Natural killer cell (primary cell): ENCODE results near the gene BBOX1. TPM values are rescaled to one million over a fixed set of nuclear protein-coding genes. Genes with fewer than 3 reads are reported as not detected.

ENCODE experiments used
- ATAC-seq, 3 donors: fragments of 150-1000 bp in 2 of 3; fragments of 200-7000 bp in 1 of 3; cut with Tn5 transposase; 1 replicate in 1 of 3; 2 replicates in 2 of 3; pipeline ENCODE4 v1.10.0; 2021; ENCODE audit warnings: mild to moderate bottlenecking in 2 of 3, moderate library complexity in 2 of 3
- DNase-seq, 2 donors: peaks; one replicate each; pipeline versions ENCODE4 v3.0.0 to v3.0.0-alpha.2; 2013 to 2021; ENCODE audit warnings: mixed read lengths in 1 of 2
- H3K27ac ChIP-seq: one replicate; pipeline ENCODE4 v1.5.1; 2013; ENCODE audit warnings: mild to moderate bottlenecking, low read length
- H3K27me3 ChIP-seq: one replicate; pipeline ENCODE4 v1.6.1; 2013; ENCODE audit warnings: low read length; ENCODE audit not compliant: control insufficient read depth, insufficient read depth
- H3K36me3 ChIP-seq: one replicate; pipeline ENCODE4 v1.6.1; 2013; ENCODE audit warnings: low read length; ENCODE audit not compliant: control insufficient read depth, insufficient read depth
- H3K4me1 ChIP-seq: one replicate; pipeline ENCODE4 v1.6.1; 2013; ENCODE audit warnings: low read length; ENCODE audit not compliant: control insufficient read depth, insufficient read depth
- H3K4me3 ChIP-seq: one replicate; pipeline ENCODE4 v1.5.1; 2013; ENCODE audit warnings: low read length
- H3K9me3 ChIP-seq: one replicate; pipeline ENCODE4 v1.6.1; 2013; ENCODE audit warnings: low read length; ENCODE audit not compliant: control insufficient read depth, insufficient read depth
- H3K27ac Mint-ChIP-seq, 2 donors: one replicate each; pipeline ENCODE4 v1.8.0; 2022; ENCODE audit warnings: mild to moderate bottlenecking in 2 of 2, mixed read lengths in 2 of 2, moderate library complexity in 1 of 2
- H3K27me3 Mint-ChIP-seq, 2 donors: one replicate each; pipeline ENCODE4 v1.8.0; 2022; ENCODE audit warnings: low read depth in 2 of 2, mixed read lengths in 2 of 2
- H3K36me3 Mint-ChIP-seq: one replicate; pipeline ENCODE4 v1.8.0; 2022; ENCODE audit warnings: mixed read lengths
- H3K4me1 Mint-ChIP-seq, 2 donors: one replicate each; pipeline ENCODE4 v1.8.0; 2022; ENCODE audit warnings: mixed read lengths in 2 of 2
- H3K4me3 Mint-ChIP-seq: one replicate; pipeline ENCODE4 v1.8.0; 2022; ENCODE audit warnings: mild to moderate bottlenecking, moderate library complexity, mixed read lengths
- H3K9me3 Mint-ChIP-seq, 2 donors: one replicate each; pipeline ENCODE4 v1.8.0; 2022; ENCODE audit warnings: mixed read lengths in 2 of 2
- whole genome bisulfite sequencing: methylation state at CpG from one replicate; pipeline ENCODE4 v1.1.7; 2013; ENCODE audit warnings: missing lambda C conversion rate; ENCODE audit not compliant: insufficient coverage; 5-methylcytosine and 5-hydroxymethylcytosine counted together
- intact Hi-C: fragments of 100-400 bp; cut with micrococcal nuclease; formaldehyde crosslinking; loops from one replicate; pipeline ENCODE4 v1.14.2; 2022
- total RNA-seq, 4 donors: library from RNA; stranded (reverse); fragments of 120-200 nt in 1 of 4; gene quantifications; one replicate each; pipeline versions ENCODE4 v1.2.3 to v1.2.4, GENCODE V29; 2013 to 2022
- TF ChIP-seq, protein P1 (sequence below): fragments of 200-600 bp; IDR thresholded peaks from one replicate; pipeline ENCODE4 v1.8.0; 2022; ENCODE audit warnings: antibody characterized with exemption

Gene BBOX1
- total RNA-seq, 3 donors from 2014 or later (not counting 1 experiment from before 2014, with no cell fraction given), result not detected

DNA sequence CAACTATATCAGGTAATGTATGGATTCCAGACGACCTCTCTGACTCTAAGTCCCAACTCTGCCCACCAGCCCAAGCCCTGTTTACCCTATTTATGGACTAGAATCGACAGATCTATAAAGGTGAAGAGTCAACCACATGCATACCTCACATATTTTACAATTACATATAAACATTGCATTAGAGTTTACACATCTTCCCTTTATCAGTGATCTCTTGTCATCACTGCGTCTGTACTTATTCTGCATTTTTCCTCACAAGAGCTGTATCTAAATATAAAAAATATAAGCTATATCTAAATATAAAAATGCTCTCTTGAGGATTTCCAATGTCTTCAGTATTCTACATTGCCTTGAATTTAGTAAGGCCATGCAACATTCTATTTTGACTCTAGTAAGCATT is 38.2 kb upstream of the BBOX1 start:
- H3K27ac ChIP-seq, result no peak overlapping the region
- H3K9me3 Mint-ChIP-seq, result peaks cover 8% of the 10 kb centered on the region in 2 donors
- intact Hi-C loops, result no loop called here
- H3K27ac Mint-ChIP-seq, result no peak overlapping the region
- TF ChIP-seq, protein P1, sequence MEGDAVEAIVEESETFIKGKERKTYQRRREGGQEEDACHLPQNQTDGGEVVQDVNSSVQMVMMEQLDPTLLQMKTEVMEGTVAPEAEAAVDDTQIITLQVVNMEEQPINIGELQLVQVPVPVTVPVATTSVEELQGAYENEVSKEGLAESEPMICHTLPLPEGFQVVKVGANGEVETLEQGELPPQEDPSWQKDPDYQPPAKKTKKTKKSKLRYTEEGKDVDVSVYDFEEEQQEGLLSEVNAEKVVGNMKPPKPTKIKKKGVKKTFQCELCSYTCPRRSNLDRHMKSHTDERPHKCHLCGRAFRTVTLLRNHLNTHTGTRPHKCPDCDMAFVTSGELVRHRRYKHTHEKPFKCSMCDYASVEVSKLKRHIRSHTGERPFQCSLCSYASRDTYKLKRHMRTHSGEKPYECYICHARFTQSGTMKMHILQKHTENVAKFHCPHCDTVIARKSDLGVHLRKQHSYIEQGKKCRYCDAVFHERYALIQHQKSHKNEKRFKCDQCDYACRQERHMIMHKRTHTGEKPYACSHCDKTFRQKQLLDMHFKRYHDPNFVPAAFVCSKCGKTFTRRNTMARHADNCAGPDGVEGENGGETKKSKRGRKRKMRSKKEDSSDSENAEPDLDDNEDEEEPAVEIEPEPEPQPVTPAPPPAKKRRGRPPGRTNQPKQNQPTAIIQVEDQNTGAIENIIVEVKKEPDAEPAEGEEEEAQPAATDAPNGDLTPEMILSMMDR, result no peak
- 55% methylated on average over 2 of the region's 3 CpGs for WGBS
- H3K4me1 Mint-ChIP-seq, result no peaks in the 10 kb centered on the region
- no peaks in the 10 kb centered on the region for H3K9me3 ChIP-seq
- no peaks in the 10 kb centered on the region for H3K36me3 Mint-ChIP-seq
- DNase-seq, result no peak
- no peak overlapping the region for H3K4me3 ChIP-seq
- H3K4me3 Mint-ChIP-seq, result no peak overlapping the region
- no peak for ATAC-seq
- no peaks in the 10 kb centered on the region for H3K27me3 ChIP-seq
- no peaks in the 10 kb centered on the region for H3K4me1 ChIP-seq
- H3K36me3 ChIP-seq, result no peaks in the 10 kb centered on the region
- no peaks in the 10 kb centered on the region for H3K27me3 Mint-ChIP-seq

DNA sequence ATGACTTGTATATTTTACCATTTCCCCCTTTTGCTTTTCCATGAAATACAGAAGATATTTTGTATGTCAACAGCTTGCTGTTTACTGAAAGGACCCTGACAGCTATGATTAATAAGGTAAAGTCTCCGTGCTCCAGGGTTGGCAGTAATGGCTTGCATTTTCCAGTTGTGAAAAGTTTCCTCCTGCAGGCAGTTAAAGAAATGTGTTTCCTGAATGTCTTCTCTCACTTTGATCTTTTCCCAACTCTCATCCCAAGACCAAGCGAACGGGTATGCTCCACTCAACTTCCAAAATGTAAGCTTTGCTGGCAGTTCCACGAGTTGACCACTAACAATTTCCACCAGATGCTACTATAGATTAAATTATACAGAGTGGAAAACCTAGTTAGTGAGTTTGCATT is 37.8 kb upstream of the BBOX1 start:
- H3K27me3 ChIP-seq, result no peaks in the 10 kb centered on the region
- Mint-ChIP-seq H3K4me1 (no peaks in the 10 kb centered on the region), H3K27me3 (no peaks in the 10 kb centered on the region), H3K27ac (no peak overlapping the region), H3K4me3 (no peak overlapping the region), H3K36me3 (no peaks in the 10 kb centered on the region), H3K9me3 (peaks cover 8% of the 10 kb centered on the region in 2 donors)
- 25% methylated on average over 3 of the region's 4 CpGs for WGBS
- H3K9me3 ChIP-seq, result no peaks in the 10 kb centered on the region
- H3K4me1 ChIP-seq, result no peaks in the 10 kb centered on the region
- DNase-seq (no peak), ATAC-seq (no peak)
- intact Hi-C loops, result no loop called here
- H3K4me3 ChIP-seq, result no peak overlapping the region
- no peaks in the 10 kb centered on the region for H3K36me3 ChIP-seq
- H3K27ac ChIP-seq, result no peak overlapping the region
- TF ChIP-seq, protein P1, result no peak

DNA sequence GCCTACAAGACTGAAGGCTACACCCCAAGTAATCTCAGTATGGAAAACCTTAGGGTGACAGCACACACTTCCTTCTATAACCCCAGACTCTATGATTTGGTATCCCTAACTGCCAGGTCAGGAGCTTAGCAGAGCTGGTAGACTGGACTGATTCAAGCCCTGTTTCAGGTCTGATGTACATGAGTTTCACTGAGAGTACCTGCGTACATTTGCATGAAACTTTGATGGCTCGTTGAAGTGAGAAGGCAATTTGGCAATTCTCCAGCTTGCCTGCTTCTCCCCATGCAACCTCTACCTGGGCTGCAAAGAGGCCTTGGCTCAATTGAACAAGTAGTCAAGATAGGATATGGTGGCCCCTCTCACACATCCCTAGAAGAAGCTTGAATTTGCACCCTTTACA is 36.5 kb upstream of the BBOX1 start:
- Histone ChIP-seq H3K4me3 (no peak overlapping the region), H3K4me1 (no peaks in the 10 kb centered on the region), H3K27ac (no peak overlapping the region), H3K27me3 (no peaks in the 10 kb centered on the region), H3K9me3 (no peaks in the 10 kb centered on the region), H3K36me3 (no peaks in the 10 kb centered on the region)
- Mint-ChIP-seq H3K4me1 (no peaks in the 10 kb centered on the region), H3K36me3 (no peaks in the 10 kb centered on the region), H3K4me3 (no peak overlapping the region), H3K27ac (no peak overlapping the region), H3K27me3 (no peaks in the 10 kb centered on the region), H3K9me3 (peaks cover 10% of the 10 kb centered on the region in 2 donors)
- intact Hi-C loops, result no loop called here
- TF ChIP-seq, protein P1, result no peak
- ATAC-seq (no peak), DNase-seq (no peak)
- WGBS, result 94% methylated on average over 2 of the region's 2 CpGs

DNA sequence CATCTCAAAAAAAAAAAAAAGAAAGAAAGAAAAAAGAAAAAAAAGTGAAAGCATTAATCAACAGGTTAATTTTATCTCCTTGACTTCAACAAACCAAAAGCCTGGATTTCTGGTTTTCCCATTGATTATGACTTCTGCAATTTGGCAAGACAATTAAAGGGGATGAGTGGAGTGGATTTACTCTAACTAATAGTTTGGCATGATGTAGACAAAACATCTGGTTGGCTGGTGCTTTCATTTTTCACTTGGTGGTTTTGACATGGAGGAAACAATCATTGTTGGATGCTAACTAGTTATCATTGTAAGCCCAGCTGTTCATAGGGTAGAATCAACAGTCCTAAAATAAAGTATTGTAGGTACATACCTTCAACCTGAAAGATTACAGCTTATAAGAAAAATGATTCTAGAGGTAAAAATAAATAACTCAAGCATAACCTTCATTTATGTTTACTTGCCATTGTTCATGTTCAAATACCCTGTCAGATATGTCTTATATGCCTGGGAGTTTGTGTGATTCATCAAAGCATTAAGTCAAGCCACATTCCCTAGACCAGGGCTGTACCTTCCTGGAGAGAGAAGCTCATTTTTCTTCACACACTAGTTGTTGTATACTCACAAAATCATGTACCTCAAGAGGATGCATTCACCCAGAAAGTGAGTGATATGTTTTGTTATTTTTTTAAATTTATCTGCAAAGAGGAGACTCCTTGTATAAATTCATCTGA is 31.6 kb upstream of the BBOX1 start:
- no peaks in the 10 kb centered on the region for H3K4me1 ChIP-seq
- Mint-ChIP-seq H3K4me3 (no peak overlapping the region), H3K27ac (no peak overlapping the region), H3K27me3 (no peaks in the 10 kb centered on the region), H3K36me3 (no peaks in the 10 kb centered on the region), H3K4me1 (no peaks in the 10 kb centered on the region), H3K9me3 (peaks cover 4 to 16% of the 10 kb centered on the region in 2 donors)
- no peaks in the 10 kb centered on the region for H3K9me3 ChIP-seq
- no peaks in the 10 kb centered on the region for H3K36me3 ChIP-seq
- TF ChIP-seq, protein P1, result no peak
- no peak for DNase-seq
- intact Hi-C loops, result no loop called here
- H3K27ac ChIP-seq, result no peak overlapping the region
- no peak for ATAC-seq
- H3K27me3 ChIP-seq, result no peaks in the 10 kb centered on the region
- no peak overlapping the region for H3K4me3 ChIP-seq
